Measurements from ENCODE around the gene RYR3.

- no peak for TF ChIP-seq CTCF (IDR thresholded peaks at IDR 0.05)
- TF ChIP-seq POLR2A (IDR thresholded peaks at IDR 0.05): no peak
Observed at GRCh38 chr15:33400941-33401340, 90.2 kb downstream of the RYR3 start.

Measured in lower leg skin (tissue), 3 donors.